CD14-positive monocyte (primary cell): Measurements from ENCODE around the gene FARP1. TPM values are rescaled to one million over a fixed set of nuclear protein-coding genes. Genes with fewer than 3 reads are reported as not detected.

Experiments used
- DNase-seq, 3 donors: peaks; one replicate each; pipeline ENCODE4 v3.0.0-alpha.2; 2011 to 2022
- H2AFZ ChIP-seq: 2 replicates; pipeline ENCODE4 v1.6.0; 2012; ENCODE audit warnings: mild to moderate bottlenecking, low read depth, low read length, inconsistent platforms; ENCODE audit not compliant: insufficient read depth, poor library complexity, severe bottlenecking
- H3K27ac ChIP-seq, 2 donors: 1 replicate in 1 of 2; 2 replicates in 1 of 2; pipeline ENCODE4 v1.5.1; 2012 to 2013; ENCODE audit warnings: low read length in 2 of 2, control low read depth in 1 of 2, inconsistent platforms in 1 of 2, low read depth in 1 of 2, mild to moderate bottlenecking in 1 of 2
- H3K27me3 ChIP-seq, 2 donors: one replicate each; pipeline versions ENCODE4 v1.6.0 to v1.6.1; 2011 to 2013; ENCODE audit warnings: low read length in 2 of 2; ENCODE audit not compliant: control insufficient read depth in 2 of 2, insufficient read depth in 2 of 2
- H3K36me3 ChIP-seq, 2 donors: replicated peaks in 1 of 2; 1 replicate in 1 of 2; 2 replicates in 1 of 2; pipeline versions ENCODE4 v1.5.1 to v1.6.1; 2012 to 2013; ENCODE audit warnings: low read length in 2 of 2, control low read depth in 1 of 2, inconsistent platforms in 1 of 2, mild to moderate bottlenecking in 1 of 2; ENCODE audit not compliant: insufficient read depth in 2 of 2, control insufficient read depth in 1 of 2
- H3K4me1 ChIP-seq, 2 donors: 1 replicate in 1 of 2; 2 replicates in 1 of 2; pipeline versions ENCODE4 v1.5.1 to v1.6.1; 2012 to 2013; ENCODE audit warnings: low read length in 2 of 2, control low read depth in 1 of 2, inconsistent platforms in 1 of 2, mild to moderate bottlenecking in 1 of 2, moderate library complexity in 1 of 2; ENCODE audit not compliant: insufficient read depth in 2 of 2, control insufficient read depth in 1 of 2
- H3K4me2 ChIP-seq: replicated peaks from 2 replicates; pipeline ENCODE3; 2012; ENCODE audit warnings: low read length, moderate library complexity, mild to moderate bottlenecking; ENCODE audit not compliant: poor library complexity, severe bottlenecking; ENCODE audit errors: extremely low read depth
- H3K4me3 ChIP-seq, 3 experiments: fragments of 200-600 bp in 1 of 3; sonication (generic) in 1 of 3; replicated peaks in 1 of 3; 1 replicate in 2 of 3; 2 replicates in 1 of 3; pipeline ENCODE4 v1.5.1; 2011 to 2013; ENCODE audit warnings: low read length in 3 of 3, mild to moderate bottlenecking in 3 of 3, control low read depth in 2 of 3, low read depth in 2 of 3, inconsistent platforms in 1 of 3, moderate library complexity in 1 of 3
- H3K79me2 ChIP-seq: 2 replicates; pipeline ENCODE4 v1.6.0; 2012; ENCODE audit warnings: mild to moderate bottlenecking, control low read depth, inconsistent platforms, low read length, moderate library complexity; ENCODE audit not compliant: insufficient read depth
- H3K9ac ChIP-seq: 2 replicates; pipeline ENCODE4 v1.6.0; 2017; ENCODE audit warnings: low read length, mild to moderate bottlenecking; ENCODE audit not compliant: insufficient read depth, poor library complexity, severe bottlenecking
- H3K9me3 ChIP-seq, 2 donors: replicated peaks in 1 of 2; 1 replicate in 1 of 2; 2 replicates in 1 of 2; pipeline versions ENCODE4 v1.5.1 to v1.6.1; 2012 to 2013; ENCODE audit warnings: low read length in 2 of 2, control low read depth in 1 of 2; ENCODE audit not compliant: control insufficient read depth in 1 of 2, insufficient read depth in 1 of 2
- H4K20me1 ChIP-seq: 2 replicates; pipeline ENCODE4 v1.6.0; 2012; ENCODE audit warnings: mild to moderate bottlenecking, low read length, control low read depth, moderate library complexity; ENCODE audit not compliant: insufficient read depth
- H3K27ac Mint-ChIP-seq, 7 donors: one replicate each; pipeline ENCODE4 v1.8.0; 2020; ENCODE audit warnings: mild to moderate bottlenecking in 7 of 7, mixed read lengths in 7 of 7, moderate library complexity in 6 of 7, inconsistent platforms in 2 of 7
- H3K27me3 Mint-ChIP-seq, 3 donors: one replicate each; pipeline ENCODE4 v1.8.0; 2021 to 2022; ENCODE audit warnings: low read depth in 3 of 3, mild to moderate bottlenecking in 3 of 3, mixed read lengths in 3 of 3, moderate library complexity in 3 of 3, inconsistent platforms in 1 of 3
- H3K36me3 Mint-ChIP-seq, 2 donors: one replicate each; pipeline ENCODE4 v1.8.0; 2020; ENCODE audit warnings: mixed read lengths in 2 of 2, inconsistent platforms in 1 of 2, mild to moderate bottlenecking in 1 of 2
- H3K4me1 Mint-ChIP-seq: one replicate; pipeline ENCODE4 v1.8.0; 2020; ENCODE audit warnings: mild to moderate bottlenecking, mixed read lengths
- H3K4me3 Mint-ChIP-seq, 2 donors: one replicate each; pipeline ENCODE4 v1.8.0; 2020; ENCODE audit warnings: mild to moderate bottlenecking in 2 of 2, mixed read lengths in 2 of 2, moderate library complexity in 1 of 2
- H3K9me3 Mint-ChIP-seq, 7 donors: one replicate each; pipeline ENCODE4 v1.8.0; 2020 to 2022; ENCODE audit warnings: mixed read lengths in 7 of 7, mild to moderate bottlenecking in 6 of 7, moderate library complexity in 6 of 7, inconsistent platforms in 2 of 7
- CTCF ChIP-seq: fragments of 200-600 bp; IDR thresholded peaks from one replicate; pipeline ENCODE4 v1.8.0; 2022; ENCODE audit warnings: antibody characterized with exemption, mild to moderate bottlenecking
- WGBS: methylation state at CpG from one replicate; pipeline ENCODE4 v1.1.5; 2013; ENCODE audit warnings: missing lambda C conversion rate; ENCODE audit not compliant: insufficient coverage; 5-methylcytosine and 5-hydroxymethylcytosine counted together
- intact Hi-C, 2 donors: fragments of 100-400 bp; cut with micrococcal nuclease; formaldehyde crosslinking; loops; one replicate each; pipeline versions ENCODE4 v1.15.0 to v1.15.1; 2023
- polyA plus RNA-seq, 3 donors: library from polyadenylated mRNA; depleted of rRNA in 1 of 3; unstranded in 2 of 3; stranded (reverse) in 1 of 3; fragments of 300-500 nt in 2 of 3; fragments of >200 nt in 1 of 3; fragmentation: Illumina TruSeq in 2 of 3; gene quantifications; 1 replicate in 2 of 3; 2 replicates in 1 of 3; pipeline ENCODE4 v1.2.3, GENCODE V29; 2012 to 2021

FARP1 gene
- polyA plus RNA-seq, 3 donors: 0.01 to 0.16 (median 0.12) TPM

DNA sequence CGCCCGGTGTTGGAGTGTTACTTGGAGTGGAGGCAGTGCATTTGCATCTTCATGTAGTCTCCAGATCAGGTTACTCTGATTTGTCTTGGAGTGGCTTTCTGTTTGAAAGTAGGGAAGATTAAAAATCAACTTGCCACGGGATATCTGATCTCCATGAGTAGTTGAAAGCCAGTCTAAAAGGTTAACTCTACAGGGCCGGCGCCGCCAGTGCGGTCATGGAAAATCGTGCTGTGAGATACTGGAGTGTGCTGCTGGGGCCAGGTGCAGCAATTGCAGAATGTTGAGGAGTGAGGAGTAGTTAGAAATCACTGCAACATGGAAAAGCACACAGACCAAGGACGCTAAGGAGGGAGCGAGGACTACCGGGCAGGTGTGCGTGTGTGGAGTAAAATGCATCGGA lies 259.0 kb downstream of the FARP1 start:
- Mint-ChIP-seq H3K27ac (no peak overlapping the region), H3K27me3 (peaks cover 2 to 7% (median 6%) of the 10 kb centered on the region in 3 donors)

DNA sequence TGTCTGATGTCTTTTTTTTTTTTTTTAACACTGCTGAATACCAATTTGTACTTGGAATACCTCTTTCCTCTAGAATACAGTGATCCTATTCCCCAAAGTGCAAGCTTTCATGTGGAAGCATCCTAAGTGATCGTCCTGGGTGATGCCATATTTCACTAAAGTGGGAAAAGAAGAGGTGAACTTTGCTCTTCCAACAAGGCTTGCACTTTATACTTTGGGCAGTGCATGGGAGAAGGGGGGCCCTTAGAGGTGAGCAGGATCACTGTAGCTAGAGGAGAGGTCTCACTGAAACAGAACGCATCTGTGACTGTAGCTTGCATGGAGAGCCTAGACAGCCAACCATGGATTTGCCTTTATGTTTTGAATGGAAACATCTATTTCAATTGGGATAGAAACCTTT lies 260.2 kb downstream of the FARP1 start:
- no peak overlapping the region for H3K27ac ChIP-seq
- no CpG with 5 or more reads among the region's 2 CpGs for WGBS
- H3K27ac Mint-ChIP-seq: no peak overlapping the region
- intact Hi-C loops: no loop called here
- H3K27me3 Mint-ChIP-seq: peaks cover 2 to 7% (median 5%) of the 10 kb centered on the region in 3 donors
- H3K9ac ChIP-seq: no peak overlapping the region
- no peaks in the 10 kb centered on the region for H3K27me3 ChIP-seq
- H3K36me3 Mint-ChIP-seq: no peaks in the 10 kb centered on the region
- H3K9me3 ChIP-seq: no peaks in the 10 kb centered on the region
- no peak overlapping the region for H3K4me3 Mint-ChIP-seq
- TF ChIP-seq CTCF: no peak
- no peaks in the 10 kb centered on the region for H3K4me1 Mint-ChIP-seq
- no peak overlapping the region for H2AFZ ChIP-seq
- no peaks in the 10 kb centered on the region for H3K79me2 ChIP-seq
- no peaks in the 10 kb centered on the region for H3K4me1 ChIP-seq
- no peaks in the 10 kb centered on the region for H3K36me3 ChIP-seq
- no peak for DNase-seq
- H3K9me3 Mint-ChIP-seq: no peaks in the 10 kb centered on the region
- H3K4me2 ChIP-seq: no peak overlapping the region
- H3K4me3 ChIP-seq: no peak overlapping the region
- H4K20me1 ChIP-seq: no peaks in the 10 kb centered on the region

More for the DNA sequence above, 259.0 kb downstream of the FARP1 start:
- Histone ChIP-seq H3K36me3 (no peaks in the 10 kb centered on the region), H3K9ac (no peak overlapping the region), H3K9me3 (no peaks in the 10 kb centered on the region), H3K27me3 (no peaks in the 10 kb centered on the region), H3K4me1 (no peaks in the 10 kb centered on the region), H4K20me1 (no peaks in the 10 kb centered on the region), H3K4me3 (no peak overlapping the region), H3K79me2 (no peaks in the 10 kb centered on the region), H3K4me2 (no peak overlapping the region), H3K27ac (no peak overlapping the region), H2AFZ (no peak overlapping the region)
- 98% methylated on average over 13 of the region's 13 CpGs for WGBS
- TF ChIP-seq CTCF: no peak
- intact Hi-C loops: no loop called here
- no peak for DNase-seq
- H3K36me3 Mint-ChIP-seq: no peaks in the 10 kb centered on the region
- no peak overlapping the region for H3K4me3 Mint-ChIP-seq
- no peaks in the 10 kb centered on the region for H3K9me3 Mint-ChIP-seq
- no peaks in the 10 kb centered on the region for H3K4me1 Mint-ChIP-seq
